Fibroblast of pulmonary artery (primary cell): Measurements from ENCODE around the gene SESTD1.
"Not testable (repeated sequence)": the region's sequence is repeated elsewhere in the genome, so short reads cannot be mapped to it uniquely, and the experiment has no call there.

ENCODE experiments used
- DNase-seq: peaks from one replicate; pipeline ENCODE4 v3.0.0-alpha.2; 2010; ENCODE audit warnings: low read depth
- H3K4me3 ChIP-seq: replicated peaks from 2 replicates; pipeline ENCODE4 v1.5.1; 2011; ENCODE audit warnings: low read depth, mild to moderate bottlenecking, control low read depth, low read length, moderate library complexity
- CTCF ChIP-seq: IDR thresholded peaks from 2 replicates; pipeline ENCODE4 v1.5.1; 2011; ENCODE audit warnings: mild to moderate bottlenecking, control low read depth, low read length, inconsistent platforms; ENCODE audit errors: missing control alignments

Gene SESTD1

GRCh38 chr2:179248024-179248348 is 16.6 kb downstream of the SESTD1 start:
- TF ChIP-seq CTCF = no peak
- DNase-seq = no peak
- no peak overlapping the region for H3K4me3 ChIP-seq

GRCh38 chr2:179247318-179248023 is 17.2 kb downstream of the SESTD1 start:
- H3K4me3 ChIP-seq = no peak overlapping the region
- no peak for TF ChIP-seq CTCF
- no peak for DNase-seq

- DNase-seq, H3K4me3 ChIP-seq: not testable (repeated sequence)
Measured at GRCh38 chr2:179245843-179246242, 18.8 kb downstream of the SESTD1 start.

- TF ChIP-seq CTCF = no peak
- DNase-seq = no peak
Measured at GRCh38 chr2:179243046-179243445, 21.6 kb downstream of the SESTD1 start.

GRCh38 chr2:179240481-179241451 is 23.9 kb downstream of the SESTD1 start:
- peak; percentile 8 for TF ChIP-seq CTCF
- DNase-seq = no peak
- no peak overlapping the region for H3K4me3 ChIP-seq

More at GRCh38 chr2:179243046-179243445, 21.6 kb downstream of the SESTD1 start:
- no peak overlapping the region for H3K4me3 ChIP-seq

- no peak for DNase-seq
- H3K4me3 ChIP-seq = no peak overlapping the region
- TF ChIP-seq CTCF = no peak
Measured at GRCh38 chr2:179239838-179240237, 24.8 kb downstream of the SESTD1 start.

GRCh38 chr2:179239195-179239594 is 25.4 kb downstream of the SESTD1 start:
- no peak for DNase-seq
- no peak for TF ChIP-seq CTCF
- no peak overlapping the region for H3K4me3 ChIP-seq
